CD4-positive, CD25-positive, alpha-beta regulatory T cell (primary cell): Measurements from ENCODE around the gene STX10. TPM values are rescaled to one million over a fixed set of nuclear protein-coding genes. Genes with fewer than 3 reads are reported as not detected.
"Not testable (repeated sequence)": the region's sequence is repeated elsewhere in the genome, so short reads cannot be mapped to it uniquely, and the experiment has no call there.

Experiments
- ATAC-seq, 2 donors: fragments of 150-1000 bp; cut with Tn5 transposase; one replicate each; pipeline ENCODE4 v1.10.0; 2021; ENCODE audit warnings: low read depth in 2 of 2, moderate number of reproducible peaks in 2 of 2, moderate library complexity in 1 of 2
- DNase-seq, 3 donors: peaks; one replicate each; pipeline versions ENCODE4 v3.0.0 to v3.0.0-alpha.2; 2012 to 2022; ENCODE audit warnings: mixed read lengths in 1 of 3
- H3K27ac ChIP-seq: one replicate; pipeline ENCODE4 v1.7.0; 2013; ENCODE audit warnings: mild to moderate bottlenecking, low read length; ENCODE audit not compliant: insufficient read depth, poor library complexity, severe bottlenecking
- H3K27me3 ChIP-seq: one replicate; pipeline ENCODE4 v1.7.0; 2013; ENCODE audit warnings: low read length; ENCODE audit not compliant: control insufficient read depth, insufficient read depth
- H3K36me3 ChIP-seq: one replicate; pipeline ENCODE4 v1.7.0; 2013; ENCODE audit warnings: mild to moderate bottlenecking, low read length, moderate library complexity; ENCODE audit not compliant: control insufficient read depth, insufficient read depth
- H3K4me1 ChIP-seq: 2 replicates; pipeline ENCODE4 v1.7.0; 2013; ENCODE audit warnings: mild to moderate bottlenecking, low read length; ENCODE audit not compliant: insufficient read depth, control insufficient read depth, poor library complexity, severe bottlenecking
- H3K4me3 ChIP-seq: one replicate; pipeline ENCODE4 v1.7.0; 2013; ENCODE audit warnings: low read depth, mild to moderate bottlenecking, low read length, moderate library complexity
- H3K9me3 ChIP-seq, 2 experiments: 1 replicate in 1 of 2; 2 replicates in 1 of 2; pipeline ENCODE4 v1.7.0; 2013; ENCODE audit warnings: low read length in 2 of 2, mild to moderate bottlenecking in 1 of 2, moderate library complexity in 1 of 2; ENCODE audit not compliant: control insufficient read depth in 2 of 2
- H3K27ac Mint-ChIP-seq, 3 donors: one replicate each; pipeline ENCODE4 v1.8.0; 2020 to 2022; ENCODE audit warnings: mild to moderate bottlenecking in 3 of 3, mixed read lengths in 3 of 3, moderate library complexity in 2 of 3
- H3K27me3 Mint-ChIP-seq: one replicate; pipeline ENCODE4 v1.8.0; 2022; ENCODE audit warnings: mild to moderate bottlenecking, mixed read lengths
- H3K36me3 Mint-ChIP-seq: one replicate; pipeline ENCODE4 v1.8.0; 2020; ENCODE audit warnings: mixed read lengths
- H3K4me1 Mint-ChIP-seq, 4 donors: one replicate each; pipeline ENCODE4 v1.8.0; 2020 to 2022; ENCODE audit warnings: mixed read lengths in 4 of 4, mild to moderate bottlenecking in 1 of 4
- H3K4me3 Mint-ChIP-seq, 4 donors: one replicate each; pipeline ENCODE4 v1.8.0; 2020 to 2022; ENCODE audit warnings: mild to moderate bottlenecking in 4 of 4, mixed read lengths in 4 of 4, moderate library complexity in 3 of 4
- H3K9me3 Mint-ChIP-seq, 7 donors: one replicate each; pipeline ENCODE4 v1.8.0; 2020 to 2022; ENCODE audit warnings: mixed read lengths in 7 of 7, mild to moderate bottlenecking in 3 of 7, moderate library complexity in 2 of 7
- polyA plus RNA-seq, 4 donors: library from polyadenylated mRNA; unstranded; fragments of 300-500 nt; fragmentation: Illumina TruSeq; gene quantifications; one replicate each; pipeline ENCODE4 v1.2.3, GENCODE V29; 2021
- total RNA-seq: library from RNA; stranded (reverse); gene quantifications from one replicate; pipeline ENCODE4 v1.2.3, GENCODE V29; 2022

Gene STX10
- total and polyA plus RNA-seq, 5 donors from 2014 or later: 52.4 to 68.2 (median 56.5) TPM

DNA sequence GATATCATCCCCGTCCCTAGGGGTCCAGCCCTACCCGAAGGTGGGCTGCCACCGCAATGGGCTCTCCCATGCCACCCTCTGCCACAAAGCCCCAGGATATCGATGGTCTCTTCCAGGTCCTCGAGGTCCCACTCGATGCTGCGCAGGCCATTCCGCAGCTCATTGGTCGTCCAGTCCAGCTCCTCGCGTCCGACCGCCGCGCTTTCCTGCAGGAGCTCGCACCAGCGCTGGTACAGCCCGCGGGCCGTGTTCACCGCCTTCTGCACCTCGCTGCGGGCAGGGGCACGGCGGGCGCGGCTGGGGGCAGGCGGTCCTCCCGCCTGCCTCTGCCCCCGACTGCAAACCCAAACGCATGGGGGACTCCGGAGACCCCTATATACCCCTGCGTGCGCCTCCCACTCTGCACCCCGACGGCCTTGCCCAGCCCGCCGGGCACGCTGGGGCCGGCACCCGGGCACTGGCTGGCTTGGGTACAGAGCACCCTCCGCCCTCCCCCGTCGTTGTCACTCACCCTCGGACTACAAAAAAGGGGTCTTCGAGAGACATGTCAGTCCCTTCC, 468 bp downstream of the STX10 start:
- DNase-seq (peak in 1 of 3 donors; percentile 57), ATAC-seq (peak; percentile 0)
- H3K27ac Mint-ChIP-seq: peak overlapping the region in 2 of 3 donors; percentile 99
- peaks cover 34% of the 10 kb centered on the region for H3K4me1 ChIP-seq
- H3K4me3 Mint-ChIP-seq: peak overlapping the region; percentile 94 to 99 (median 98)
- peaks cover 11% of the 10 kb centered on the region for H3K27me3 Mint-ChIP-seq
- H3K27ac ChIP-seq: peak overlapping the region; percentile 97
- H3K4me3 ChIP-seq: peak overlapping the region; percentile 66
- H3K36me3 Mint-ChIP-seq: peaks cover 14% of the 10 kb centered on the region
- no peaks in the 10 kb centered on the region for H3K9me3 ChIP-seq
- H3K4me1 Mint-ChIP-seq: peaks cover 0 to 30% (median 10%) of the 10 kb centered on the region in 4 donors
- H3K27me3 ChIP-seq: no peaks in the 10 kb centered on the region
- peaks cover 6% of the 10 kb centered on the region for H3K36me3 ChIP-seq
- peaks cover 0 to 5% (median 0%) of the 10 kb centered on the region in 7 donors for H3K9me3 Mint-ChIP-seq

DNA sequence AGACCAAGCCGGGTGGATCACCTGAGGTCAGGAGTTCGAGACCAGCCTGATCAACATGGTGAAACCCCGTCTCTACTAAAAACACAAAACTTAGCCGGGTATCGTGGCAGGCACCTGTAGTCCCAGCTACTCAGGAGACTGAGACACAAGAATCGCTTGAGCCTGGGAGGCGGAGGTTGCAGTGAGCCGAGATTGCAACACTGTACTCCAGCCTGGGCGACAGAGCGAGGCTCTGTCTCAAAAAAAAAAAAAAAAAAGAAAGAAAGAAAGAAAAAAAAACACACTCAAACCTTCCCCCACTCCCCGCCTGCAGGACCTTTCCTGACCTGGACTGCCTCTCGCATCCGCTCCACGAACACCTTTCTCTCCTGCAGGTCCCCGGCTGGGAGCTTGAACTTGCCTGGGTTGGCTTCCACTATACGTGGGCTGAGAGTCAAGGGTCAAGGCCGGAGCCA, 975 bp downstream of the STX10 start:
- not testable (repeated sequence) for H3K9me3 ChIP-seq, ATAC-seq, H3K27me3 ChIP-seq, H3K9me3 Mint-ChIP-seq, H3K27me3 Mint-ChIP-seq, DNase-seq
- H3K4me1 Mint-ChIP-seq: peaks cover 0 to 30% (median 10%) of the 10 kb centered on the region in 4 donors
- Histone ChIP-seq H3K36me3 (peaks cover 11% of the 10 kb centered on the region), H3K4me1 (peaks cover 34% of the 10 kb centered on the region), H3K4me3 (peak overlapping the region; percentile 66), H3K27ac (peak overlapping the region; percentile 97)
- H3K27ac Mint-ChIP-seq: peak overlapping the region; percentile 42 to 99 (median 91)
- peaks cover 10% of the 10 kb centered on the region for H3K36me3 Mint-ChIP-seq
- H3K4me3 Mint-ChIP-seq: peak overlapping the region; percentile 94 to 99 (median 98)

- Mint-ChIP-seq H3K27me3 (no peaks in the 10 kb centered on the region), H3K36me3 (peaks cover 2% of the 10 kb centered on the region), H3K4me3 (peak overlapping the region in 3 of 4 donors; percentile 28 to 86 (median 56)), H3K27ac (no peak overlapping the region), H3K4me1 (peaks cover 0 to 30% (median 10%) of the 10 kb centered on the region in 4 donors), H3K9me3 (no peaks in the 10 kb centered on the region)
- ATAC-seq: no peak
- Histone ChIP-seq H3K36me3 (peaks cover 14% of the 10 kb centered on the region), H3K9me3 (no peaks in the 10 kb centered on the region), H3K27ac (no peak overlapping the region), H3K4me1 (peaks cover 27% of the 10 kb centered on the region), H3K27me3 (no peaks in the 10 kb centered on the region), H3K4me3 (no peak overlapping the region)
- DNase-seq: no peak
These were observed 3.2 kb downstream of the STX10 start for GRCh38 chr19:13146763-13147563.

DNA sequence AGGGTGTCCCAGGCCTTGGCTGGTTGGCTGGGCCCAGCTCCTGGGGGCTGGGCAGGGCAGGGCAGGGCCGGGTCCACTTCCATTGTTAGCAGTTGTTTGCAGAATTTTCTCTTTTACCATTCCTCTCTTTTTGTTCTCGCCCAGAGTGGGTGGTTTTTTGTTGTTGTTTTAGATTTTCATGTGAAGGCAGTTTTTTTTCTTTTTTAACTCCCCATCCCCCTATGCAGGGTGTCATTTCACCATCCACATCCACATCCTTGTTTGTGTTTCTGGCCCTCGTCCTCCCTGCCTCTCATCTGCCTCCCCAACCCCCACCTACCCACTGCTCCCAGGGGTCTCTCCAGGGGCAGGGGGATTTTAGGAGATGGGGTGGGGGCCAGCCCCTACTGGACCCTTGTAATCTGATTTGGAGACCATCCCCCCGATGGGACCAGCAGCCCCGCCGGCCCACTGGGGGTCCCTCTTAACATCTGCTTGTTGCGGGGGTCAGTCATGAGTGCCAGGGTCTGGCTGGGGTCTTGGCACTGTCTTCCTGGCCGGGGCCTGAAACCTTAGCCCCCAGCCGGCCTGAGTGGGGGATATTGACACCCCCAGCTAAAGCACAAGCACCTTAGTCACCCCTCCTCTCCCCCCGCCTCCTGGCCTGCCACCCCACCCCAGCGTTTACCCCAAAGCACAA, 10.4 kb downstream of the STX10 start:
- ATAC-seq (no peak), DNase-seq (no peak)
- H3K27me3 Mint-ChIP-seq: no peaks in the 10 kb centered on the region
- H3K9me3 Mint-ChIP-seq: no peaks in the 10 kb centered on the region
- Histone ChIP-seq H3K27me3 (no peaks in the 10 kb centered on the region), H3K9me3 (no peaks in the 10 kb centered on the region), H3K4me3 (no peak overlapping the region), H3K27ac (no peak overlapping the region), H3K4me1 (no peaks in the 10 kb centered on the region), H3K36me3 (peaks cover 33% of the 10 kb centered on the region)
- no peak overlapping the region for H3K27ac Mint-ChIP-seq
- H3K4me3 Mint-ChIP-seq: peak overlapping the region in 1 of 4 donors; percentile 38
- H3K4me1 Mint-ChIP-seq: no peaks in the 10 kb centered on the region
- H3K36me3 Mint-ChIP-seq: peaks cover 12% of the 10 kb centered on the region

GRCh38 chr19:13138916-13139198, 11.3 kb downstream of the STX10 start:
- Histone ChIP-seq H3K4me3 (no peak overlapping the region), H3K9me3 (no peaks in the 10 kb centered on the region), H3K36me3 (peaks cover 24% of the 10 kb centered on the region), H3K4me1 (no peaks in the 10 kb centered on the region), H3K27me3 (no peaks in the 10 kb centered on the region), H3K27ac (no peak overlapping the region)
- no peaks in the 10 kb centered on the region for H3K27me3 Mint-ChIP-seq
- H3K9me3 Mint-ChIP-seq: no peaks in the 10 kb centered on the region
- H3K36me3 Mint-ChIP-seq: peaks cover 12% of the 10 kb centered on the region
- no peak for DNase-seq
- no peak overlapping the region for H3K27ac Mint-ChIP-seq
- H3K4me1 Mint-ChIP-seq: no peaks in the 10 kb centered on the region
- ATAC-seq: no peak
- no peak overlapping the region for H3K4me3 Mint-ChIP-seq

DNA sequence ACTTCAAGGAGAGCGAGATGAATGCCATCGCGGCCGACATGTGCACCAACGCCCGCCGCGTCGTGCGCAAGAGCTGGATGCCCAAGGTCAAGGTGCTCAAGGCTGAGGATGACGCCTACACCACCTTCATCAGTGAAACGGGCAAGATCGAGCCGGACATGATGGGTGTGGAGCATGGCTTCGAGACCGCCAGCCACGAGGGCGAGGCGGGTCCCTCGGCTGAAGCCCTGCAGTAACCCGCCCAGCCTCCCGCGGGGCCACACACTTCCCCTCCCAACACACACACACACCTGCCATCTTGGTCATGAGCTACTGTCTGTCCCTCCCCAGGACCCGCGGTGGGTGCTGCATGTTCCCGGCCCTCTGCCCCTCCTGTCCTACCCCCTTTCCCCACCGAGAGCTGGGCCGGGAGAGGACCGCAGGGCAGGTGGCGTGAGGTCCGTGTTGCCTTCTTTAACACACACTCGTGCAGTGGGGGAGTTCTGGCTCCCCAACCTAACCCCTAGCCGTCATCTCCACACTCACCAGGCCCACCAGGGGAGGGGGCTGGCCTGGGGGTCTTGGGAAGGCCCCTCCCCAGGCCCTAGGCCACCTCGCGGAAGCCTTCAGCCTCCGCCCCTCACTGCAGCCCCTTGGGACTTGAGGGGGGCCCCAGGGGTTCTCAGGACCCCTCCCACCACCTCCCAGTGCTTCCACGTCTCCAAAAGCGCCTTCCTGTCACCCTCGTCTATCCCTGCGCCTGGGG, 11.8 kb downstream of the STX10 start:
- H3K36me3 Mint-ChIP-seq: peaks cover 12% of the 10 kb centered on the region

DNA sequence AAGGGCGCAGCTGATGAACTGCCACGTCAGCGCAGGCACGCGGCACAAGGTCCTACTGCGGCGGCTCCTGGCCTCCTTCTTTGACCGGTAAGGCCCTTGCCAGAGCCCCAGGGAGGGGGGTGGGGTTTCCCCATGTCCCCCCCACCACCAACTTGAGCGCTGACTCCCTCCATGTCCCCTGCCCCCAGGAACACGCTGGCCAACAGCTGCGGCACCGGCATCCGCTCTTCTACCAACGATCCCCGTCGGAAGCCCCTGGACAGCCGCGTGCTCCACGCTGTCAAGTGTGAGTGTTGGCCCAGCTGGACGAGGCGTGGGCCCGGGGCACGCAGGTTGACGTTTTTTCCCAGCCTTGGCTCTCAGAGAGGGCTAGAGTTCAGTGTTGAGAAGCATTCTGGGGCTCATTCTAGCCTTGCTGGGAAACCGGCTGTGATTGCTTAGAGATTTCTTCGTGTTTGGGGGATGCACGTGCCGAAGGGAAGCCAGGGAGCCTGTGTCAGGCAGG, 12.8 kb downstream of the STX10 start:
- H3K4me3 Mint-ChIP-seq: no peak overlapping the region
- Histone ChIP-seq H3K4me1 (peaks cover 12% of the 10 kb centered on the region), H3K36me3 (peaks cover 24% of the 10 kb centered on the region), H3K27ac (no peak overlapping the region), H3K27me3 (no peaks in the 10 kb centered on the region), H3K9me3 (no peaks in the 10 kb centered on the region), H3K4me3 (no peak overlapping the region)
- H3K27ac Mint-ChIP-seq: no peak overlapping the region
- ATAC-seq (no peak), DNase-seq (no peak)
- no peaks in the 10 kb centered on the region for H3K9me3 Mint-ChIP-seq
- no peaks in the 10 kb centered on the region for H3K27me3 Mint-ChIP-seq
- peaks cover 12% of the 10 kb centered on the region for H3K36me3 Mint-ChIP-seq
- H3K4me1 Mint-ChIP-seq: peaks cover 5 to 14% (median 13%) of the 10 kb centered on the region in 4 donors

More for the DNA sequence above, 11.8 kb downstream of the STX10 start:
- Mint-ChIP-seq H3K4me1 (peaks cover 0 to 4% (median 4%) of the 10 kb centered on the region in 4 donors), H3K27me3 (no peaks in the 10 kb centered on the region), H3K4me3 (no peak overlapping the region), H3K27ac (no peak overlapping the region), H3K9me3 (no peaks in the 10 kb centered on the region)
- no peak for ATAC-seq
- Histone ChIP-seq H3K36me3 (peaks cover 24% of the 10 kb centered on the region), H3K27ac (no peak overlapping the region), H3K4me1 (peaks cover 2% of the 10 kb centered on the region), H3K4me3 (no peak overlapping the region), H3K9me3 (no peaks in the 10 kb centered on the region), H3K27me3 (no peaks in the 10 kb centered on the region)
- no peak for DNase-seq
